GM12873 (cell line): ENCODE data around the gene MCOLN3.
A peak's percentile ranks its signal among the peaks of the same experiment; 100 is the strongest.

Experiments
- TF ChIP-seq, protein P1 (sequence below): IDR thresholded peaks from 2 replicates; pipeline ENCODE4 v1.5.1; 2012; ENCODE audit warnings: low read depth, mild to moderate bottlenecking, moderate library complexity, low read length, control low read depth; ENCODE audit not compliant: insufficient read depth; ENCODE audit errors: missing control alignments

MCOLN3 gene

DNA sequence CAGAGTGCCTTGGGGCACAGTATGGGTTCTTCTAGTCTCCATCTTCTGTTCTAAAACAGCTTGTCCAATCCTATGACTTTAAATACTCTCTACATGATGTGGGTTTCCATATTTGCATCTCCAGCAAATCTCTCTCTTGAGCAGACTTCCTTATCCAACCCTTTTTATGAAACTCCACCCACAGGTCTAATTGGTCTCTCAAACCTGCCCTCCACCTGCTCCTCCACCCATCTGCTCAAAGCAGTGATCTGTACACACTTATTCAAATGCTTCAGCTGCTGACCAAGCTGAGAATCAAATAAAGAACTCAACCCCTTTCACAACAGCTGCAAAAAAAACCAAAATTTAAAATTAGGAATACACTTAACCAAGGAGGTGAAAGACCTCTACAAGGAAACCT lies 62.9 kb downstream of the MCOLN3 start:
- TF ChIP-seq, protein P1, sequence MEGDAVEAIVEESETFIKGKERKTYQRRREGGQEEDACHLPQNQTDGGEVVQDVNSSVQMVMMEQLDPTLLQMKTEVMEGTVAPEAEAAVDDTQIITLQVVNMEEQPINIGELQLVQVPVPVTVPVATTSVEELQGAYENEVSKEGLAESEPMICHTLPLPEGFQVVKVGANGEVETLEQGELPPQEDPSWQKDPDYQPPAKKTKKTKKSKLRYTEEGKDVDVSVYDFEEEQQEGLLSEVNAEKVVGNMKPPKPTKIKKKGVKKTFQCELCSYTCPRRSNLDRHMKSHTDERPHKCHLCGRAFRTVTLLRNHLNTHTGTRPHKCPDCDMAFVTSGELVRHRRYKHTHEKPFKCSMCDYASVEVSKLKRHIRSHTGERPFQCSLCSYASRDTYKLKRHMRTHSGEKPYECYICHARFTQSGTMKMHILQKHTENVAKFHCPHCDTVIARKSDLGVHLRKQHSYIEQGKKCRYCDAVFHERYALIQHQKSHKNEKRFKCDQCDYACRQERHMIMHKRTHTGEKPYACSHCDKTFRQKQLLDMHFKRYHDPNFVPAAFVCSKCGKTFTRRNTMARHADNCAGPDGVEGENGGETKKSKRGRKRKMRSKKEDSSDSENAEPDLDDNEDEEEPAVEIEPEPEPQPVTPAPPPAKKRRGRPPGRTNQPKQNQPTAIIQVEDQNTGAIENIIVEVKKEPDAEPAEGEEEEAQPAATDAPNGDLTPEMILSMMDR: no peak

DNA sequence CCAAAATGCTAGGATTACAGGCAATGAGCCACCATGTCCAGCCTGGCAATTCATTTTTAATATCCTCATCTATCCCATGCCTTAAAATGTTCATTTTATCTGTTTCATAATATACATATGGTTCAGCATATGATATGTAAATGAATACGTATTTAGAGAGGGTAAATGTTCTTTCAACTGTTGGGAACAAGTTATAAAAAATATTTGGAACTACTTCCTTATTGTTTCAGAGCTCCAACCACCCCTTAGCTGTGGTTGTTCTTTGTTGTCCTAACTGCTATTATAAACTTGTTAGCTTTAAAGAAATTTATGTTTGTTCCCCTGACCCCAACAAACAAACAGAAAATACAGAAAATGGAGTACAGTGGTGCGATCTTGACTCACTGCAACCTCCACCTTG lies 65.9 kb downstream of the MCOLN3 start:
- TF ChIP-seq, protein P1: no peak

DNA sequence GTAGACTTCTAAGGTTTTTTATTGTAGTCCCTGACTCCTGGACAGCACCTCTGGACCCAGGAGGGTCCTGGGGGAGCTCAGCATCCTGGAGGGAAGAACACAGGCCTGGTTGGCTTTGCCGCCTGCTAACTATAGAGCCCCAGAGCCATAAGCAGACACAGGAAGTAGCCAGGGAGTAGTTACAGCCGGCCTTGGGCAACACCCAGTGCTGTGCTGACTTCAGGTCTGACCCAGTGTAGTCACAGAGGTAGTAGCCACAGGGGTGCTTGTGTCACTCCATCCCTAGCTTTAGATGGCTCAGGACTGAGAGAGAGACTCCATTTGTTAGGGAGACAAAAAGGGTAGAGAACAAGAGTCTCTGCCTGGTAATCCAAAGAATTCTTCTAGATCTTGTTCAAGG lies 73.3 kb downstream of the MCOLN3 start:
- TF ChIP-seq, protein P1: no peak

DNA sequence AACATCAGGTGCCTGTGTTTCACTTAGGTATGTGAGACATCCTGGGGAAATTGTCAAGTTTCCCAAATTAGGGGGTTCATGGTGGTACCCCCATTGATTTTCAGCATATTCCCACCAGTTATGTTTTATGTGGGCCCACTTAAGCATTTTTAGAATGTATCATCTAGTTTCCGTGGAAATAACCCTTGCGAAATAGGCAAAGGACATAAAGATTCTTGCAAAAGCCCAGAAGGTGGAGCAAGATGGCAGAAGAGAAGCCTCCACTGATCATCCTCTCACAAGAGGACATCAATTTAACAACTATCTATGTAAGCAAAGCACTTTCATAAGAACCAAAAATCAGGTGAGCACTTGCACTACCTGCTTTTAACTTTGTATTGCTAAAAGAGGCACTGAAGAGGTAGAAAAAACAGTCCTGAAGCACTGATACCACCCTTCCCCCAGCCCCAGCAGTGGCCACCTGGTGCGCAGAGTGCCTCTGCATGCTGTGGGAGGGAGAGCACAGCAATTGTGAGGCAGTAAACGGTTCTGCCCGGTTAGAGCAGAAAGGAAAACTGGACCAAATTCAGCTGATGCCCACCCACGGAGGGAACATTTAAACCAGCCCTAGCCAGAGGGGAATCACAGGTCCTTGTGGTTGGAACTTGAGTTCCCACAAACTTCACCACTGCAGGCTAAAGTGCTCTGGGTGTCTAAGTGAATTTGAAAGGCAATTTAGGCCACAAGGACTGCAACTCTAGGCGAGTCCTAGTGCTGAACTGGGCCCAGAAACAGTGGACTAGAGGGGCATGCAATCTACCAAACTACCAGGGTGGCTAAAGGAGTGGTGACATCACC lies 74.6 kb downstream of the MCOLN3 start:
- TF ChIP-seq, protein P1: peak; percentile 13

DNA sequence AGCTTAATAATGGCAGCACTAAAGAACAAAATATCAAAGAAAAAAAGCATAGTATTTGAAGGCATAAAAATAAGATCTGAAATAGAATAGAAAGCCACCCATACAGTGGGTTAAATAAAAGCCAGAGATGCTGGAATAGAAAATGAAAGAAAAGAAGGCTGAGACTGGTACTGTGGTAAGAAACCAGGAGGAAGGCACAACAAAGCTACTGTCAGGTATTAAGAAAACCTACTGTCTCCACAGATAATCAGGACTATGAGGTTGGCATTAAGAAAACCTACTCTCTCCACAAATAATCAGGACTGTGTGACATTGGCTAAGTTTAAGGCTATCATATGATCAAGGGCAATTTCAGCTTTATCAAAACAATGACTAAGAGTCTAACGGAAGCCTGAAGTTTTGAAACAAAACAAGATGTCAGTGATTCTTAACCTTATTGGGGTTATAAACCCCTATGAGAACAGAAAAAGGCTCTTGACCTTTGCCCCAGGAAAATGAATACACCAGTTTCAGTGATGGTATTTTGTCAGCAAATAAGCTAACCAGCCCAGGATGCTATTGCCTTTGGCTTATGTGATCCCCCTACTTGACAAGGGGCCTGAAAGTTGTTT lies 75.8 kb downstream of the MCOLN3 start:
- TF ChIP-seq, protein P1: no peak

DNA sequence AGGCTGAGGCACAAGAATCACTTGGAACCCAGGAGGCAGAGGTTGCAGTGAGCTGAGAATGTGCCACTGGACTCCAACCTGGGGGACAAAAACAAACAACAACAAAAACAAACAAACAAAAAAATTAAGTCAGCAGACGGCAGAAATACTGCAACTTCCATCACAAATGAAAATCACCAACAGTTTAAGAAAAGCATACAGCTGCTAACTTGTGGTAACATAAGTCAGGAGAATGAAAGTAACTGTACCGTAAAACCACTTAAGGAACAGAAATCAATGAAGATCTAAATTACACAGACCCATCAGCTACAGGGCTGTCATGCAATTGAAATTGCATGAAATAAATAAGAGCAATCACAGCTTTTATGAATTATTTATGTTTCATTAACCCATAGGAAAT lies 76.3 kb downstream of the MCOLN3 start:
- TF ChIP-seq, protein P1: no peak

DNA sequence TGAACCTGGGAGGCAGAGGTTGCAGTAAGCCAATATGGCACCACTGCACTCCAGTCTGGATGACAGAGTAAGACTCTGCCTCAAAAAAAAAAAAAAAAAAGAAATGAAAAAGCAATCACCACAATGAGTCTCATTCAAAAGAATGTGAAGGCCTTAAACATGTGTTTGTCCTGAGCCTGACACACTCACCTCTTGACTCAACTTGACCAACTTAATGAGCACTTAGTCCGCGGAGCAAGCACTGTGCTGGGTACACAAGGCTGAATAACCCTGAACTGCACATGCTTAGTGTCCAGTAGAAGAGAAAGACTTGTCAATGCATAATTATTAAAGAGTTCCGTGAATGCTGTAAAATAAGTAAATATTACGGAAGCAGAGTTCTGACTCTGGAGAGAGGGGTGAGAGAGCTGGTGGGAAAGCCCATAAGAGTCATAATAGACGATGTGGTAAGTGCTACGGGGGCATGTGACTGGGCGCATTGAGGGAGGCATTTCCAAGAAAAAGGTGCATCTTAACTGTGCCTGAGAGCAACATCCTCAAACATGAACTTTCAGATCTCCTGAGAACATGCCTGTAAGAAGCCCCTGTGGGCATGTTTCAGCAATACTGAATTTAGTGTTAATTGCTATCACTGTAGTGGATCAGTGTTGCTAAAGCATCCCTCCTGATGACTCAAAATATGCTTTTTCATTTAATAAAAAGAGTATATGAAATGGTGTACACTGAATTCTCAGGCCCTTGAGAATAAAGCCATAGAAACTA lies 78.6 kb downstream of the MCOLN3 start:
- TF ChIP-seq, protein P1: no peak
